Fibroblast of villous mesenchyme (primary cell): ENCODE measurements around the gene AMPD3. TPM values are rescaled to one million over a fixed set of nuclear protein-coding genes. Genes with fewer than 3 reads are reported as not detected.

ENCODE experiments used
- DNase-seq: peaks from one replicate; pipeline ENCODE4 v3.0.0-alpha.2; 2010; ENCODE audit warnings: low read depth
- H3K4me3 ChIP-seq: 2 replicates; pipeline ENCODE4 v1.5.1; 2011; ENCODE audit warnings: low read depth, mild to moderate bottlenecking, low read length
- total RNA-seq: library from RNA; depleted of rRNA; stranded (reverse); fragments of >200 nt; gene quantifications from 2 replicates; pipeline ENCODE4 v1.2.3, GENCODE V29; 2012
- TF ChIP-seq, protein P1 (sequence below): IDR thresholded peaks from 2 replicates; pipeline ENCODE4 v1.5.1; 2012; ENCODE audit warnings: low read depth, mild to moderate bottlenecking, low read length; ENCODE audit not compliant: insufficient read depth

Gene AMPD3
- total RNA-seq, 1 donor, result 22.9 TPM

DNA sequence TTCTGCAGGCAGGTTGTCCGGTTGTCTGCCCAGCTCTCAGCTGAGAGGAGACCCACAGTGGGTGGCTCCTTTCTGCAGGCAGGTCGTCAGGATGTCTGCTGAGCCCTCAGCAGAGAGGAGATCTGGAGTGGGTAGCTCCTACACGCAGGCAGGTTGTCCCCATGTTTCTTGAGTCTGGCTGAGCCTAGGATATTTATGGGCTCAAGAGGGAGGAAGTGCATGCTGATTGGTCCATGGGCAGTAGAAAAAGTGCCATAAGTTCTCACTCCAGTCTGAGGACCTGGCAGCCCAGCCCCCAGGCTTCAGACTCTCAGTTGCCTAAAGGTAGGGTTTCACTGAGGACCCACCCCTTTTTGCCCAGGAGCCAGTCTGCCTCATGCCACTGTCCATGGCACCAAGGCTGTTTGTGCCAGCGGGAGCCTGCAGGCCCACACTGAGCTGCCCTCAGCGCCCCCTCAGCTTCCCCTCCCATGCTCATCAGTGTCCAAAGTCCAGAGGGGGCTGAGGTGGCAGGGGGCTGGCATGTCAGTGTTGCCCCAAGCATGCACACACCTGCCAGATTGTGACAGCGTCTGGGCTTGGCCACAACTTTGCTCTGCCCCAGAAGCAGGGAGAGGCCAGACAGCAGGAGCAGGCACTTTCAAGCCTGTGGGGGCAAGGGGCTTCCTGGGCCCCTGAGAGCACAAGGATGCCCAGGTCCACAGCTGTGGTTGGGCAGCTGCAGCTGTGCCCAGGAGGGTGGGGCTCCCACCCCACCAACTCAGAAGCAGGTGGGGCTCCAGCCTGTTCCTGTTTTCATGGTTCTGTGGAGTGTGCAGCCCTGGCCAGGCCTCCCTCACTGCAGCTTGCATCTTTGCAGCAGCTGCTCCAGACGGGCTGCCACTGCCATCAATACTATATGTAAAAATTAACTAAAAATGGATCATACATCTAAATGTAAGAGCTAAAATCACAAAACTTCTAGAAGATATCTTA is 89.7 kb downstream of the AMPD3 start:
- H3K4me3 ChIP-seq, result no peak overlapping the region
- DNase-seq, result no peak
- TF ChIP-seq, protein P1, sequence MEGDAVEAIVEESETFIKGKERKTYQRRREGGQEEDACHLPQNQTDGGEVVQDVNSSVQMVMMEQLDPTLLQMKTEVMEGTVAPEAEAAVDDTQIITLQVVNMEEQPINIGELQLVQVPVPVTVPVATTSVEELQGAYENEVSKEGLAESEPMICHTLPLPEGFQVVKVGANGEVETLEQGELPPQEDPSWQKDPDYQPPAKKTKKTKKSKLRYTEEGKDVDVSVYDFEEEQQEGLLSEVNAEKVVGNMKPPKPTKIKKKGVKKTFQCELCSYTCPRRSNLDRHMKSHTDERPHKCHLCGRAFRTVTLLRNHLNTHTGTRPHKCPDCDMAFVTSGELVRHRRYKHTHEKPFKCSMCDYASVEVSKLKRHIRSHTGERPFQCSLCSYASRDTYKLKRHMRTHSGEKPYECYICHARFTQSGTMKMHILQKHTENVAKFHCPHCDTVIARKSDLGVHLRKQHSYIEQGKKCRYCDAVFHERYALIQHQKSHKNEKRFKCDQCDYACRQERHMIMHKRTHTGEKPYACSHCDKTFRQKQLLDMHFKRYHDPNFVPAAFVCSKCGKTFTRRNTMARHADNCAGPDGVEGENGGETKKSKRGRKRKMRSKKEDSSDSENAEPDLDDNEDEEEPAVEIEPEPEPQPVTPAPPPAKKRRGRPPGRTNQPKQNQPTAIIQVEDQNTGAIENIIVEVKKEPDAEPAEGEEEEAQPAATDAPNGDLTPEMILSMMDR, result no peak

DNA sequence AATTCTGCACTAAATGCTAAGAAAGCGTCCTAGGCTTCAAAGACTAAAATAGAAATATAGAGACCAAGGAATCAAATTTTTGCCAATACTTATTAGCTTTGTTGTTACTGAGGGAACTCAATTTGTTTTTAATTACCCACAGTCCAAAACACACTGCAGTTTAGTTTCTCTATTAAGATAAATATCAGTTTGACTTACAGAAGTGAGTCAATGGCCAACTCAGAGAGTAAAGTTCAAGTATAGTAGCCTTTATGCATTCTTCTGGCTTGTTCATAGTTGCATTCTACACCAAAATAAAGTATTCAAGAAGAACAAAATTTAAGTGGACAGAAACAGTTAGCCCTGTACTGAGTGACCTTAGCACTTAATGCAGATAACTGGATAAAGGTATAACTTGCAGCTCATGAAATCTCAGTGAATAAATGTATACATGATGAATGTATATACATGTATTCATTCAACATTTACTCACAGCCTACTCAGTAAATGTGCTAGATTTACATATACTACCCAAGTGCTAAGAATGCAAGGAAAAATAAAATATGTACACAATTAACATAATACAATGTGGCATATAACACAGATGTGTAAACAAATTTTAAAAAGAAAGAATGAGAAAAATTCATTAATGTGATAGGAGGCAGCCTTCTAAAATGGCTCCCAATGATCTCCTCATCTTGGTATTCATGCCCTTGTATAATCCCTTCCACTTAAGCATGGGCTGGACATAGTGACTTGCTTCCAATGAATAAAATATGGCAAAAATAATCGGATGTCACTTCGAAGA is 95.6 kb downstream of the AMPD3 start:
- TF ChIP-seq, protein P1, result no peak
- peak; percentile 67 for DNase-seq
- no peak overlapping the region for H3K4me3 ChIP-seq

DNA sequence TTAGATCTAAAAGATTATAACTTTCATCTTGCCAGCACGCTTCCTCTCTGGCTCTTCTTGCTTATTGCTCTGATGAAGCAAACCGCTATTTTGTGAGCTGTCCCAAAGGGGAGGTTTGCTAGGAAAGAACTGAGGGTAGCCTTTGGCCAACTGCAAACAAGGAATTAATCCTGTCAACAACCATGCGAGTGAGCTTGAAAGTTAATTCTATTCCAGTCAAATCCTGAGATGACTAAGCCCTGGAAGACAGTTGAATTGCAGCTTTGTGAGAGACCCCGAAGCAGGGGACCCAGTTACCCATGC is 96.2 kb downstream of the AMPD3 start:
- TF ChIP-seq, protein P1, result no peak
- no peak for DNase-seq
- H3K4me3 ChIP-seq, result no peak overlapping the region

DNA sequence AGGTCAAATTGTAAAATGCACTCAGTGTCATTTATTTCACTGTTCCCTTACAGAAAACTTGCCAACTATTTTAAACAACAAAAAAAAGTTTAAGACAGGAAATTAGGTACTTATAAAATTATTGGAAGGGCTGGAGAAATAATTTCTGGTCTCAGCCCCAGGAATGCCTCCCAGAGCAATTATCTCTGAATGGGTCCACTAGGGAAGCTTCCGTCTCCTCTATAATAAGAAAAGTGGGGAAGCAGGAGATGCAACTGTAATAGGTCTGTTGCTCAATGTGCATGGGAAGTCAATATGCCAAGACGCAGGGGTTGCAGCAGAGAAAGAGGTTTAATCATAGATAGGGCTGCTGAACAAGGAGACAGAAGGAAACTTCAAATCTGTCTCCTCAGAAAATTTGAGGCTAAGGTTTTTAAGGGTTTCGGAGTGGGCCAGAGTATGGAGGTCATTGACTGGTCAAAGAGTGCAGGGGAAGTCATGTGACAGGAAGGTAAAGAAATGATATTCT is 96.8 kb downstream of the AMPD3 start:
- H3K4me3 ChIP-seq, result no peak overlapping the region
- DNase-seq, result no peak
- TF ChIP-seq, protein P1, result no peak

DNA sequence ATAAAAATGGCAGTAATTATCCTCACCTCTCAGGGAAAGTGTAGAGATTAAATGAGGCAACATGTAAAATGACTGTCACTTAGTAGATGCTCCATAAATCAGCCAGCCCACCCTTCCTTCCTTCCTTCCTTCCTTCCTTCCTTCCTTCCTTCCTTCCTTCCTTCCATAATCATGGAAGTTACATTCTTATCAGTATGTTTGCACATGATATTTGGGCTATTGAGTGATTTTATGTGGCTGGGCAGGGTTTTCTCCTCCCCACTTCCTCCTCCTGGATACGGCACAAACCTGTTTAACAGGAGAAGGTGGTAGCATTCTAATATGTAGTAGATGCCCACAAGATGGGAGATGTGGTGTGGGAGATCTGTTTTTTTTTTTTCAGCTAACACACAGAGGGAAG is 101.5 kb downstream of the AMPD3 start:
- no peak overlapping the region for H3K4me3 ChIP-seq
- TF ChIP-seq, protein P1, result no peak
- no peak for DNase-seq

Other genes with a start within 250 kb of the AMPD3 start
- 35.0 and 41.6 TPM in 2 replicates for gene SBF2, start 161.0 kb upstream of the AMPD3 start, total RNA-seq
- 536 and 925 TPM in 2 replicates for gene ADM, start 150.2 kb upstream of the AMPD3 start, total RNA-seq
- 18.0 and 31.1 TPM in 2 replicates for gene RNF141, start 85.9 kb downstream of the AMPD3 start, total RNA-seq
- gene LYVE1, start 113.4 kb downstream of the AMPD3 start, total RNA-seq, result under 0.01 TPM in 1 of 2 replicates, not detected in the other
- gene IRAG1, start 238.5 kb downstream of the AMPD3 start, total RNA-seq, result 66.0 and 89.4 TPM in 2 replicates